Heart right ventricle (tissue), 16 donors: ENCODE results near the gene SH3TC2. TPM values are rescaled to one million over a fixed set of nuclear protein-coding genes. Genes with fewer than 3 reads are reported as not detected.

ENCODE experiments used
- ATAC-seq, 8 donors: fragments of 200-7000 bp; cut with Tn5 transposase; one replicate each; pipeline ENCODE4 v1.9.1; 2020; ENCODE audit warnings: mild to moderate bottlenecking in 8 of 8, moderate library complexity in 8 of 8, moderate number of reproducible peaks in 1 of 8
- DNase-seq, 2 donors: peaks; one replicate each; pipeline ENCODE4 v3.0.0-alpha.2; 2020
- H3K27ac ChIP-seq, 10 donors: fragments of 200-600 bp; sonication (generic) in 2 of 10; one replicate each; pipeline versions ENCODE4 v1.5.0 to v1.8.0; 2020 to 2022; ENCODE audit warnings: mild to moderate bottlenecking in 3 of 10
- H3K27me3 ChIP-seq, 7 donors: fragments of 200-600 bp; one replicate each; pipeline ENCODE4 v1.8.0; 2021 to 2022; ENCODE audit warnings: mild to moderate bottlenecking in 2 of 7
- H3K36me3 ChIP-seq, 9 donors: fragments of 200-600 bp; sonication (generic) in 1 of 9; one replicate each; pipeline versions ENCODE4 v1.5.0 to v1.8.0; 2020 to 2022; ENCODE audit warnings: mild to moderate bottlenecking in 2 of 9
- H3K4me1 ChIP-seq, 9 donors: fragments of 200-600 bp; sonication (generic) in 1 of 9; one replicate each; pipeline versions ENCODE4 v1.5.0 to v1.8.0; 2020 to 2022; ENCODE audit warnings: mild to moderate bottlenecking in 4 of 9
- H3K4me3 ChIP-seq, 10 donors: fragments of 200-600 bp; sonication (generic) in 2 of 10; one replicate each; pipeline versions ENCODE4 v1.5.0 to v1.8.0; 2020 to 2022; ENCODE audit warnings: mild to moderate bottlenecking in 7 of 10, moderate library complexity in 2 of 10
- H3K9me3 ChIP-seq, 11 donors: fragments of 200-600 bp in 10 of 11; sonication (generic) in 2 of 11; one replicate each; pipeline versions ENCODE4 v1.5.0 to v1.8.0; 2013 to 2022; ENCODE audit warnings: mild to moderate bottlenecking in 2 of 11, control low read depth in 1 of 11, moderate library complexity in 1 of 11
- WGBS, 2 donors: extraction: QIAGEN DNeasy Blood & Tissue Kit; methylation state at CpG; one replicate each; pipeline ENCODE4 v1.1.7; 2013; ENCODE audit warnings: inconsistent platforms in 1 of 2; 5-methylcytosine and 5-hydroxymethylcytosine counted together
- intact Hi-C, 10 donors: fragments of 100-400 bp; cut with DNase I; formaldehyde crosslinking; loops; one replicate each; pipeline versions ENCODE4 v1.11.1 to v1.14.2; 2022
- polyA plus RNA-seq, 2 donors: library from polyadenylated mRNA; stranded (reverse); fragments of 200-250 nt; gene quantifications; one replicate each; pipeline ENCODE4 v1.2.3, GENCODE V29; 2013
- total RNA-seq, 10 donors: library from RNA; stranded (reverse); fragmentation: NEBNext Ultra II Directional in 3 of 10; extraction: Animal tissue kit (Norgen Biotek cat#: 25700) in 3 of 10; gene quantifications; one replicate each; pipeline versions ENCODE4 v1.2.1 to v1.2.4, GENCODE V29; 2021 to 2023
- TF ChIP-seq, protein P1 (sequence below), 9 donors: fragments of 200-600 bp; sonication (generic) in 2 of 9; IDR thresholded peaks; one replicate each; pipeline versions ENCODE4 v1.5.0 to v1.8.0; 2021 to 2022; ENCODE audit warnings: antibody characterized with exemption in 9 of 9, mild to moderate bottlenecking in 5 of 9, moderate library complexity in 1 of 9
- donor health status: Arrhythmogenic right ventricular cardiomyopathy.
- donor health status: ischemic (EF 13 %, LVEDD 7.1; RV severe dilation, severe dysfunction).
- donor health status: healthy with polysubstance abuse.
- donor health status: DM: no; HTN: yes; CAD: no.
- donor health status: DM: no; HTN: no; CAD: no.
- donor health status: ischemic (EF 25% LVEDD 6.9; RV normal size, moderate dysfunction).
- donor health status: ischemic (EF 25% LVEDD 5.7; RV mildly dilated, moderate dysfunction).
- donor health status: healthy.
- donor health status: DM: yes; HTN: yes; CAD: no.
- donor health status: Ischemic cardiomyopathy.
- donor health status: ischemic (EF 35%, LVEDD 5.7; RV mildly dilated, moderate dysfunction).
- donor health status: nonischemic (EF 11% LVEDD 7.7; RV severe dilation, severe dysfunction).
- donor health status: DM: yes; HTN: yes; CAD: no.
- donor health status: PGD.
- donor health status: ischemic (EF 29% LVEDD 5.4; RV normal size, mild dysfunction).
- donor health status: nonischemic (EF 23%, LVEDD 6.1; RV moderate dilation, normal function).

The SH3TC2 gene
- total and polyA plus RNA-seq, 12 donors, result 0.91 to 13.1 (median 6.9) TPM

DNA sequence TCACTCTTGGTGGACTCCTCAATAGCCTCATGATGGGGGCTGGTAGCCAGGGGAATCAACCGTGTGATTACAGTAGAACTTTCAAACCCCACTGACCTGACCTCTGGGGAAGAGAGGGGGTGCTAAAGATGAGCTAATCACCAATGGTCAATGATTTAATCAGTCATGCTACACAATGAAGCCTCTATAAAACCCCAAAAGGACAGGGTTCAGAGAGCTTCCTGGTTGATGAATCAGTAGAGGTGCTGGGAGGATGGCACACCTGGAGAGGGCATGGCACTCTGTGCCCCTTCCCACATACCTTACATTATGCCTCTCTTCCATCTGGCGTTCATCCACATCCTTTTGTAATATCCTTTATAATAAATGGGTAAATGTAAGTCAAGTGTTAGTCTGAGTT, 8.9 kb upstream of the SH3TC2 start:
- WGBS, 2 donors, result 81% methylated on average over 2 of the region's 2 CpGs

DNA sequence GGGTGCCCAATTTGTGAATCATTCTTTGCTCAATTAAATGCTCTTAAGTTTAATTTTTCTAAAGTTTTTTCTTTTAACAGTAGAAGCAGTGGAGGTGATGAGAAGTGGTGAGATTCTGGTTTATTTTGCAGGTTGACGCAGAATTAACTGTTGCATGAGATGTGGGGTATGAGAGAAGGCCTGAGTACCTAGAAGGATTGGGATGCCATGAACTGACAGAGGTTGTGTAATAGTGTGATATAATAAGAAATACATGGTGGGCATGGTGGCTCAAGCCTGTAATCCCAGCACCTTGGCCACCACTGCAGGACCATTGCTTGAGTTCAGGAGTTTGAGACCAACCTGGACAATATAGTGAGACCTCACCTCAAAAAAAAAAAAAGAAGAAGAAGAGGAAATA, 8.4 kb upstream of the SH3TC2 start:
- DNase-seq (no peak), ATAC-seq (no peak)
- Histone ChIP-seq H3K27ac (no peak overlapping the region), H3K27me3 (no peaks in the 10 kb centered on the region), H3K9me3 (peaks cover 0 to 12% (median 0%) of the 10 kb centered on the region in 11 donors), H3K36me3 (no peaks in the 10 kb centered on the region), H3K4me1 (peaks cover 0 to 39% (median 14%) of the 10 kb centered on the region in 9 donors), H3K4me3 (no peak overlapping the region)
- intact Hi-C loops, result no loop called here
- 73 to 79% methylated on average over 1 of the region's 1 CpG for WGBS, 2 donors
- TF ChIP-seq, protein P1, sequence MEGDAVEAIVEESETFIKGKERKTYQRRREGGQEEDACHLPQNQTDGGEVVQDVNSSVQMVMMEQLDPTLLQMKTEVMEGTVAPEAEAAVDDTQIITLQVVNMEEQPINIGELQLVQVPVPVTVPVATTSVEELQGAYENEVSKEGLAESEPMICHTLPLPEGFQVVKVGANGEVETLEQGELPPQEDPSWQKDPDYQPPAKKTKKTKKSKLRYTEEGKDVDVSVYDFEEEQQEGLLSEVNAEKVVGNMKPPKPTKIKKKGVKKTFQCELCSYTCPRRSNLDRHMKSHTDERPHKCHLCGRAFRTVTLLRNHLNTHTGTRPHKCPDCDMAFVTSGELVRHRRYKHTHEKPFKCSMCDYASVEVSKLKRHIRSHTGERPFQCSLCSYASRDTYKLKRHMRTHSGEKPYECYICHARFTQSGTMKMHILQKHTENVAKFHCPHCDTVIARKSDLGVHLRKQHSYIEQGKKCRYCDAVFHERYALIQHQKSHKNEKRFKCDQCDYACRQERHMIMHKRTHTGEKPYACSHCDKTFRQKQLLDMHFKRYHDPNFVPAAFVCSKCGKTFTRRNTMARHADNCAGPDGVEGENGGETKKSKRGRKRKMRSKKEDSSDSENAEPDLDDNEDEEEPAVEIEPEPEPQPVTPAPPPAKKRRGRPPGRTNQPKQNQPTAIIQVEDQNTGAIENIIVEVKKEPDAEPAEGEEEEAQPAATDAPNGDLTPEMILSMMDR (IDR thresholded peaks at IDR 0.05), result no peak

More for the DNA sequence above, 8.9 kb upstream of the SH3TC2 start:
- Histone ChIP-seq H3K4me1 (peaks cover 0 to 39% (median 14%) of the 10 kb centered on the region in 9 donors), H3K9me3 (peaks cover 0 to 12% (median 0%) of the 10 kb centered on the region in 11 donors), H3K27me3 (no peaks in the 10 kb centered on the region), H3K36me3 (no peaks in the 10 kb centered on the region), H3K27ac (peak overlapping the region in 2 of 10 donors; percentile 12 to 32), H3K4me3 (no peak overlapping the region)
- DNase-seq, result no peak
- TF ChIP-seq, protein P1 (IDR thresholded peaks at IDR 0.05), result no peak
- no peak for ATAC-seq
- intact Hi-C loops, result no loop called here

DNA sequence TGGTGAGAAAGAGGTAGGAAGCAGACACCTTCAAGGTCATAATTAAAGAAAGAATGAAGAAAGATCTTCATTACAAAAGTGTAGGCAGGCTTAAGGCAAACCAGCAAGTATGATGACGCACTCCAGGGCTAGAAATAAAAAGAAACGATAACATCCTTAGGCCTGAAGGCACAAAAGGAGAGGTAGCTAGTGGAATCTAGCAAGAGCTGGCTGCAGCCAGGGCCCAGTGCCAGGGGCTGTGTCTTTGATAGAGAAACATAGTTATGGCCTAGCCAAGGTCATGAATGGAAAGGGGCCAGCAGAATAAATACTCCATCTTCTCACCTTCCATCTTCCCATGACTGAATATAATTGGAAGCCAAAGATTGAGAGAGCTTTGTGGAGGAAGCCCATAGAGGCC, 6.8 kb upstream of the SH3TC2 start:
- Histone ChIP-seq H3K36me3 (no peaks in the 10 kb centered on the region), H3K4me3 (no peak overlapping the region), H3K9me3 (peaks cover 0 to 8% (median 0%) of the 10 kb centered on the region in 11 donors), H3K4me1 (peaks cover 0 to 53% (median 25%) of the 10 kb centered on the region in 9 donors), H3K27me3 (no peaks in the 10 kb centered on the region), H3K27ac (peak overlapping the region in 5 of 10 donors; percentile 20 to 61 (median 35))
- DNase-seq (peak; percentile 36 to 65), ATAC-seq (peak in 6 of 8 donors; percentile 41 to 81 (median 67))
- 32 to 54% methylated on average over 2 of the region's 2 CpGs for WGBS, 2 donors
- TF ChIP-seq, protein P1 (IDR thresholded peaks at IDR 0.05), result no peak
- intact Hi-C loops, result loop anchor here in 1 of 10 donors (10.0 kb wide), 1 partner anchor 45 kb away; no protein-coding TSS in a partner anchor

DNA sequence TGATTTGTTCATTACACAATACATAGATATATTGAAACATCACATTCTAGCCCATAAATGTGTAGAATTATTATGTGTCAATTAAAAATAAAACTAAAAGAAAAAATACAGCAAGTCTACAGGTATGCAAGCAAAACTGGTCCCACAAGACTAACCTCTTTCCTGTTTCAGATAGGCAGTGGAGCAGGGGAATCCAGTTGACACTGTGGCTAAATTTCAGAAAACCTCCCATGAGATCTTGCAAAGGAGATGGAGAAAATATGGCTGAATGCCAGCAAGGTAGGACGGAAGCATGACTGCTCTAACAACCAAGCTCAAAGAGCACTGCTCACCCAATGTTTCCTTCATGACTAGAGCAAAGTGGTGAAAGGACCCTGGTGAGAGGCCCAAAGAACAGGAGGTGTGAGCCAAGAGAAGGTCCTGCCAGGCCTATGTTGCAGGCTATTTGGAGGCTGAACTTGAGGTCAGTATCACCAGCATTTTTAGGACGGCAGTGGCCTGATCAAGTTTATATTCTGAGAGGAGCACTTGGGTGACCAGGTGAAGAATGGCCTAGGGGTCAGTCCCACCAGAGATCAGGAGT, 1.1 kb upstream of the SH3TC2 start:
- intact Hi-C loops, result loop anchor here in 4 of 10 donors (2.0 to 10.0 kb wide), 3 partner anchors 25 to 51 kb away; no protein-coding TSS in a partner anchor
- DNase-seq, result no peak
- no peaks in the 10 kb centered on the region for H3K27me3 ChIP-seq
- TF ChIP-seq, protein P1 (IDR thresholded peaks at IDR 0.05), result no peak
- peaks cover 0 to 8% (median 0%) of the 10 kb centered on the region in 11 donors for H3K9me3 ChIP-seq
- 28 to 48% methylated on average over 2 of the region's 2 CpGs for WGBS, 2 donors
- peaks cover 8 to 64% (median 58%) of the 10 kb centered on the region in 9 donors for H3K4me1 ChIP-seq
- H3K36me3 ChIP-seq, result no peaks in the 10 kb centered on the region
- no peak overlapping the region for H3K4me3 ChIP-seq
- ATAC-seq, result peak in 4 of 8 donors; percentile 9 to 60 (median 40)
- H3K27ac ChIP-seq, result peak overlapping the region; percentile 20 to 94 (median 84)
